HL-60 (cell line): Measurements from ENCODE around the gene RAB18.

ENCODE experiments used
- DNase-seq, 2 experiments: peaks; one replicate each; pipeline ENCODE4 v3.0.0-alpha.2; 2010 to 2020; ENCODE audit warnings: low read depth in 1 of 2, low spot score in 1 of 2
- H3K27ac ChIP-seq: fragments of 250-450 bp; sonication (Bioruptor Pico); replicated peaks from 2 replicates; pipeline ENCODE4 v1.5.1; 2020; ENCODE audit warnings: mild to moderate bottlenecking, moderate library complexity
- H3K27me3 ChIP-seq: fragments of 250-450 bp; sonication (Bioruptor Pico); 2 replicates; pipeline ENCODE4 v1.5.1; 2021; ENCODE audit warnings: mild to moderate bottlenecking, moderate library complexity; ENCODE audit not compliant: insufficient read depth, poor library complexity, severe bottlenecking
- H3K4me3 ChIP-seq: replicated peaks from 2 replicates; pipeline ENCODE4 v1.5.1; 2011; ENCODE audit warnings: mild to moderate bottlenecking, control low read depth, low read length; ENCODE audit not compliant: insufficient read depth
- GABPA ChIP-seq: IDR thresholded peaks from 2 replicates; pipeline ENCODE4 v1.6.1; 2012; ENCODE audit warnings: low read depth
- POLR2AphosphoS5 ChIP-seq: IDR thresholded peaks from 2 replicates; pipeline ENCODE4 v1.6.1; 2012; ENCODE audit warnings: low read depth
- SPI1 ChIP-seq: IDR thresholded peaks from 2 replicates; pipeline ENCODE4 v1.6.1; 2012; ENCODE audit warnings: low read depth, mild to moderate bottlenecking, borderline replicate concordance
- long read RNA-seq: library from polyadenylated mRNA; unstranded; transcript quantifications from one replicate; pipeline ENCODE4 v2.0.0, GENCODE V29; 2020
- TF ChIP-seq, protein P1 (sequence below): IDR thresholded peaks from 2 replicates; pipeline ENCODE4 v1.6.1; 2012; ENCODE audit warnings: low read depth; ENCODE audit not compliant: insufficient replicate concordance
- TF ChIP-seq, protein P2 (sequence below): IDR thresholded peaks from one replicate; pipeline ENCODE4 v1.5.1; 2011; ENCODE audit warnings: low read length, control low read depth, inconsistent platforms; ENCODE audit not compliant: insufficient read depth

Gene RAB18
- long read RNA-seq, full-length matches to known transcripts, result 113 of 121 reads
- long read RNA-seq, partial matches to known transcripts, result 1 of 121 reads
- long read RNA-seq, other reads (novel, unspliced or antisense), result 7 of 121 reads

DNA sequence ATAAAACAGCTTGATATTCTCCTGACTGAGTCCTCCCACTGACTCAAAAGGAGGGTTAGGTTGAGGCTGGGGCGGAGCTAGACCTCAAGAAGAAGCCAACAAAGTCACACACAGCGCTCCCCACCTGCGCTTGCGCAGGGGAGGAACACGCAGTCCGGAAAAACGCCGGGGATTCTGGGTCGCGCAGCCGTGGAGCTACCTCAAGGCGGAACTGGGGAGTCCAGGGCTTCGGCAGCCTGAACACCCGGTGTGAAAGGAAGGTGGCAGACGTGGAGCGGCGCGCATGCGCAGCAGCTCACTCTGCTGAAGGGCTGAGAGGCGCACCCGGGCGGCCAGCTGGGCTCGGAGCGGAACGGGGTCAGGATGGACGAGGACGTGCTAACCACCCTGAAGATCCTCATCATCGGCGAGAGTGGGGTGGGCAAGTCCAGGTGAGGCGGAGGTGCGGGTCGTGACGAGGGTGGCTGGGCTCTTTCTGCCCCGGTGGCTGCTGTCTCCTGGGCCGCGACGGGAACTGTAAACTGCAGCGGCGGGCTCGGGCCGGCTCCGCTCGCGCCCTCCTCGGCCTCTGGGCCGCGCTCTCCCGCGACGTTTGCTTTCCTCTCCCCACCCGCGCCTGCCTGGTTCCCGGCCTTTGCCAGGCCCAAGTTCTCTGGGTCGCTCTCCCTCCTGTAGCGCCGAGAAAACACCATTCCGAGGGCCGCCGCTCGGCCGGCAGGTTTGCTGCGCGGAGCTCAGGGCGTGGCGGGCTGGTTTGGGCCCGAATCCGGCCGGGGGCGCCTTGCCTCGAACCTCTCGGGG lies at the start of gene RAB18:
Gene RAB18 (plus strand): TSS at position 298 of the 801 bp plus-strand sequence. CDS start 66 bp downstream, at position 364.
- TF ChIP-seq GABPA (peak; percentile 91), SPI1 (peak; percentile 20; the same call in 1 of the 2 replicates), POLR2AphosphoS5 (peak; percentile 83)
- TF ChIP-seq, protein P1, sequence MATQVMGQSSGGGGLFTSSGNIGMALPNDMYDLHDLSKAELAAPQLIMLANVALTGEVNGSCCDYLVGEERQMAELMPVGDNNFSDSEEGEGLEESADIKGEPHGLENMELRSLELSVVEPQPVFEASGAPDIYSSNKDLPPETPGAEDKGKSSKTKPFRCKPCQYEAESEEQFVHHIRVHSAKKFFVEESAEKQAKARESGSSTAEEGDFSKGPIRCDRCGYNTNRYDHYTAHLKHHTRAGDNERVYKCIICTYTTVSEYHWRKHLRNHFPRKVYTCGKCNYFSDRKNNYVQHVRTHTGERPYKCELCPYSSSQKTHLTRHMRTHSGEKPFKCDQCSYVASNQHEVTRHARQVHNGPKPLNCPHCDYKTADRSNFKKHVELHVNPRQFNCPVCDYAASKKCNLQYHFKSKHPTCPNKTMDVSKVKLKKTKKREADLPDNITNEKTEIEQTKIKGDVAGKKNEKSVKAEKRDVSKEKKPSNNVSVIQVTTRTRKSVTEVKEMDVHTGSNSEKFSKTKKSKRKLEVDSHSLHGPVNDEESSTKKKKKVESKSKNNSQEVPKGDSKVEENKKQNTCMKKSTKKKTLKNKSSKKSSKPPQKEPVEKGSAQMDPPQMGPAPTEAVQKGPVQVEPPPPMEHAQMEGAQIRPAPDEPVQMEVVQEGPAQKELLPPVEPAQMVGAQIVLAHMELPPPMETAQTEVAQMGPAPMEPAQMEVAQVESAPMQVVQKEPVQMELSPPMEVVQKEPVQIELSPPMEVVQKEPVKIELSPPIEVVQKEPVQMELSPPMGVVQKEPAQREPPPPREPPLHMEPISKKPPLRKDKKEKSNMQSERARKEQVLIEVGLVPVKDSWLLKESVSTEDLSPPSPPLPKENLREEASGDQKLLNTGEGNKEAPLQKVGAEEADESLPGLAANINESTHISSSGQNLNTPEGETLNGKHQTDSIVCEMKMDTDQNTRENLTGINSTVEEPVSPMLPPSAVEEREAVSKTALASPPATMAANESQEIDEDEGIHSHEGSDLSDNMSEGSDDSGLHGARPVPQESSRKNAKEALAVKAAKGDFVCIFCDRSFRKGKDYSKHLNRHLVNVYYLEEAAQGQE, result no peak
- Histone ChIP-seq H3K4me3 (peak within 1 kb of the TSS; percentile 66), H3K27ac (peak within 1 kb of the TSS; percentile 72), H3K27me3 (no peaks in the 10 kb centered on the region)
- DNase-seq, result peak; percentile 89 to 98

DNA sequence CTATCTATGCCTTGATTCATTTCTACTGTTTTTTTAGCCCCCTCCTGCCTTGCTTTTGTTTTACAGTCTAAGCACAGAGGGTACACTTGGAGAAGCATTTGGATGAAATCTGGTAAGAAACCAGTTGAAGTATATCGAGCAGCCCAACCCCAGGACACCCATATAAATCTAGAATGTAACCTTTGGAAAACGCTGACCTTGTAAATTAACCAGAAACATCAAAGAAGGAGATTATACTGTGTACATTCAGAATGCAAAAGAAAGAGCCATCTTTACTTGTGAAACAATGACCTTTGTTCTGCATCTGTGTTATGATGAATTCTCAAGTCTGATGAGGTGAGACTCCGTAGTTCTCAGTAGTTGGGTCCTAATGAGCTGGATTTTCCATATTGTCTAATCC lies 49.3 kb upstream of the RAB18 start:
- TF ChIP-seq POLR2AphosphoS5 (no peak), GABPA (no peak)
- TF ChIP-seq, protein P1, result no peak
- no peaks in the 10 kb centered on the region for H3K27me3 ChIP-seq
- no peak overlapping the region for H3K4me3 ChIP-seq
- no peak for DNase-seq
- H3K27ac ChIP-seq, result no peak overlapping the region

DNA sequence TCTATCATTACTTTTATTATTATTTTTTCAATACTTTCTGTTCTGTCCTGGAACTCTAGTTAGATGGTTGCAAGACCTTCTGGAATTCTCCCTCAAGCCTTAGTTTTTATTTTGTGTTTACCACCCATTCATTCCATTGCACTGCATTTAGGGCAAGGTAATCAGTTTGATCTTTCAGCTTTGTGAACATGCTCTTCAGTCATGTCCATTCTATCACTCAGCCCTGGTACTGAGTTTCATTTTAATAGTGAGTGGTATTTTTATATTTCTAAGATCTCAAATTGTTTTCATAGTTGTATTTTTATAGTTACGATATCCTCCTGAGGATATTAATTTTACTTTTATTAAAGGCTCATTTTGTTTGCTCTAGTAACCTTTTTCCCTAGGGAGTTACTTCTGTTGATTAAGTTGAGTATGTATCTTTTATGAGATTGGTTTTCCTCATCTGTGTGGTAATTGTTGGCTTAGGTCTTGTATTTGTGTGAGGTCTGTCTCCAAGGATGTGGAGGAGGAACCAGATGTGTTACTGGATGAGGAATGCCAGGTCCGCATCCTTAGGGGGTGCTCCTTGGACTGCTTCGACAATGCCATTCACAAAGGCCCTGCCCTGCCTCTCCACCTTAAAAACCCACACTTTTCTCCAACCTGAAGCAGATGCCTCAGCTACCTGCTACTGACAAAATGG lies 46.7 kb upstream of the RAB18 start:
- Histone ChIP-seq H3K4me3 (no peak overlapping the region), H3K27me3 (no peaks in the 10 kb centered on the region), H3K27ac (peak overlapping the region; percentile 43)
- TF ChIP-seq GABPA (no peak), POLR2AphosphoS5 (no peak), SPI1 (no peak)
- TF ChIP-seq, protein P1, result no peak
- TF ChIP-seq, protein P2, sequence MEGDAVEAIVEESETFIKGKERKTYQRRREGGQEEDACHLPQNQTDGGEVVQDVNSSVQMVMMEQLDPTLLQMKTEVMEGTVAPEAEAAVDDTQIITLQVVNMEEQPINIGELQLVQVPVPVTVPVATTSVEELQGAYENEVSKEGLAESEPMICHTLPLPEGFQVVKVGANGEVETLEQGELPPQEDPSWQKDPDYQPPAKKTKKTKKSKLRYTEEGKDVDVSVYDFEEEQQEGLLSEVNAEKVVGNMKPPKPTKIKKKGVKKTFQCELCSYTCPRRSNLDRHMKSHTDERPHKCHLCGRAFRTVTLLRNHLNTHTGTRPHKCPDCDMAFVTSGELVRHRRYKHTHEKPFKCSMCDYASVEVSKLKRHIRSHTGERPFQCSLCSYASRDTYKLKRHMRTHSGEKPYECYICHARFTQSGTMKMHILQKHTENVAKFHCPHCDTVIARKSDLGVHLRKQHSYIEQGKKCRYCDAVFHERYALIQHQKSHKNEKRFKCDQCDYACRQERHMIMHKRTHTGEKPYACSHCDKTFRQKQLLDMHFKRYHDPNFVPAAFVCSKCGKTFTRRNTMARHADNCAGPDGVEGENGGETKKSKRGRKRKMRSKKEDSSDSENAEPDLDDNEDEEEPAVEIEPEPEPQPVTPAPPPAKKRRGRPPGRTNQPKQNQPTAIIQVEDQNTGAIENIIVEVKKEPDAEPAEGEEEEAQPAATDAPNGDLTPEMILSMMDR, result no peak
- no peak for DNase-seq
